ENCODE measurements around the gene FANCB.

FANCB gene

GRCh38 chrX:14872851-14873675, at the start of gene FANCB, which contains the start of gene MOSPD2:
FANCB (minus strand) TSS chrX:14873069; CDS start chrX:14865510, 7,559 bp downstream.
MOSPD2 (plus strand) TSS chrX:14873421; CDS start chrX:14873529, 108 bp downstream.
- peak; percentile 92 for DNase-seq (ENCODE audit: low read depth)

GRCh38 chrX:14922437-14922836, 49.6 kb upstream of the FANCB start:
- DNase-seq (ENCODE audit: low read depth) = no peak

GRCh38 chrX:14920196-14920595, 47.3 kb upstream of the FANCB start:
- DNase-seq (ENCODE audit: low read depth) = no peak

DNA sequence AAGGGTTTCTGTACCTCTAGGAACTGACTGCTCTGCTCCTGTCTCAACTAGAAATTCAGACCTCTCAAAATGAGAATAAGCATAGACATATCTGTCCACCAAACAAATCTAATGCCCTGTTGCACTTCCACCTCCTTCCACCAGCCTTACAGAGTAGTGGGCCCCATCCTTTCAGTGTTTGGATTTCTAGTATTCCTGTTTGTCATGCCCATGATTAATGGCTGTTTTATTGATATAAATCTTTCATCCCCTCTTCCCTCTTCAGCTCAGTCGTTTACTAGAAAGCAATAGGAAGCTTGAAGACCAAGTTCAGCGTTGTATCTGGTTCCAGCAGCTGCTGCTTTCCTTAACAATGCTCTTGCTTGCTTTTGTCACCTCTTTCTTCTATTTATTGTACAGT, 46.5 kb upstream of the FANCB start:
- no peak for DNase-seq (ENCODE audit: low read depth)

- DNase-seq (ENCODE audit: low read depth) = no peak
These were observed 43.3 kb upstream of the FANCB start for GRCh38 chrX:14916017-14916674.

DNA sequence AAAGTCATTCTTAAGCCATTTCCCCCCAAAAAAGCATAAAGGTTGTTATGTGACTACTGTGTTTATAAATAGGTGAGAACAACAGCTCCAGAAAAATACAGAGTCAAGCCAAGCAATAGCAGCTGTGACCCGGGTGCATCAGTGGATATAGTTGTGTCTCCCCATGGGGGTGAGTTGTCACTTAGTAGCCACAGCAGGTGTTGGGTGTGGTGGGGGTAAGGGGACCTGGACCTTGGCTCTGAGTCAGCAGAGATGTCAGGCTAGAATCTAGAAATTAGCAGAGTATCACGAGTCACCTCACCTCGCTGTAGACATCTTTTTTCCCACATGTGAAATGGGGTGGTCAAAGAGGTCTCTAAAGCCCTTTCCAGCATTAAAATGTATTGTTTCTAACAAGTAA, 42.7 kb upstream of the FANCB start:
- DNase-seq (ENCODE audit: low read depth) = no peak

DNA sequence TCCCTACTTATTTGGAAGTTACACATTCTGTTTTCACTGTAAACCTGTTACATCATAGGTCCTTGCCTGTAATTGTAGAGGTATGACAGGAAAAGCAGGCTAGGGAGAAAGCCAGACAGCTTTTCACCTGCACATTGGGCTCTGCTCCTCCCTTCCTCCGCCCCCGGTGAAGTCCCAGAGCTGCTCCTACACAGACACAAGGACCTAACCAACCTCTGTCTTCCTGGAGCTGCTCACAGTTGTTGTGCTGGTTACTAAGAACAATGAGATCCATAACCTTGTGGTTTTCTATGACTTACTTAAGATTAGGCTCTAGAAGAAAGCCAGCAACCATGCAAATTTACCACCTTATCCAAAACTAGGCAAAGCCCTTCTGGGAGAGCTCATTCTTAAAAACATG, 40.4 kb upstream of the FANCB start:
- no peak for DNase-seq (ENCODE audit: low read depth)

GRCh38 chrX:14903891-14904290, 31.0 kb upstream of the FANCB start:
- DNase-seq (ENCODE audit: low read depth) = no peak

GRCh38 chrX:14902537-14902936, 29.7 kb upstream of the FANCB start:
- no peak for DNase-seq (ENCODE audit: low read depth)

GRCh38 chrX:14899607-14900006, 26.7 kb upstream of the FANCB start:
- DNase-seq (ENCODE audit: low read depth) = no peak

GRCh38 chrX:14897042-14897441, 24.2 kb upstream of the FANCB start:
- DNase-seq (ENCODE audit: low read depth) = no peak

- no peak for DNase-seq (ENCODE audit: low read depth)
These were observed 23.4 kb upstream of the FANCB start for GRCh38 chrX:14896273-14896672.

DNA sequence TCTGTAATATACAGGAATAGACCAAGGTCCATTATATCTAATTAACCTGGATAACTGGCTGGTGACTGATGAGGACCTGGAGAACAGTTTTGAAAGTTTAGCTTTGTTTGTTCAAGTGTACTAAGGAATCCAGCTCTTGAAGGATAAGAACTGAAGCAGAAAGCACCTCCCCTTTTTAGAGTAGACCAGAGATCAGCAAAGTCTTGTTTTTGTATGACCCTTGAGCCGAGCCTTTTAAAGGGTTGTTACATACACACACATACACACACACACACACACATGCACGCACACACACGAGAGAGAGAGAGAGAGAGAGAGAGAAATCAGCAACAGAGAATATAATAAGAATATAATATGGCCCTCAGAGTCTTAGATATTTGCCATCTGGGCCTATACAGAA, 13.4 kb upstream of the FANCB start:
- no peak for DNase-seq (ENCODE audit: low read depth)

GRCh38 chrX:14884714-14885113, 11.8 kb upstream of the FANCB start:
- no peak for DNase-seq (ENCODE audit: low read depth)

- DNase-seq (ENCODE audit: low read depth) = no peak
These were observed 11.0 kb upstream of the FANCB start for GRCh38 chrX:14883826-14884225.

GRCh38 chrX:14875624-14876023, 2.8 kb upstream of the FANCB start:
- DNase-seq (ENCODE audit: low read depth) = no peak

- no peak for DNase-seq (ENCODE audit: low read depth)
These were observed 794 bp upstream of the FANCB start for GRCh38 chrX:14873676-14874049.

DNA sequence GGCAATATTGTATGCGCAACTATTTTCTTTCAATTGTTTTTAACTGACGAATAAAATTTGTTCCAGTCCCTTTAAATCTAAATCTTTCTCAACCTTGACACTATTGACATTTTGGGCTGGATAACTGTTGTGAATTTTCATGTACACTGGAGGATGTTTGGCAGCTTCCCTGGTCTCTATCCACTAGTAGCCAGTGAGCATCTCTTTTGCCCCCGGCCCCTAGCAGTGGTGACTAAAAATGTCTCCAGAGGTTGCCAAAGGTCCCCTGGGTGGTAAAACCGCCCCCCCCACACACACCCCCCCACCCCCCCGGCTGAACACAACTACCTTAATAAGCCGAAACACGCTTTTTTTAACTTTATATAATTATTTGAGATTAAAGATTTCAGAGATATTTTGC, 514 bp downstream of the FANCB start:
- DNase-seq (ENCODE audit: low read depth) = no peak

DNA sequence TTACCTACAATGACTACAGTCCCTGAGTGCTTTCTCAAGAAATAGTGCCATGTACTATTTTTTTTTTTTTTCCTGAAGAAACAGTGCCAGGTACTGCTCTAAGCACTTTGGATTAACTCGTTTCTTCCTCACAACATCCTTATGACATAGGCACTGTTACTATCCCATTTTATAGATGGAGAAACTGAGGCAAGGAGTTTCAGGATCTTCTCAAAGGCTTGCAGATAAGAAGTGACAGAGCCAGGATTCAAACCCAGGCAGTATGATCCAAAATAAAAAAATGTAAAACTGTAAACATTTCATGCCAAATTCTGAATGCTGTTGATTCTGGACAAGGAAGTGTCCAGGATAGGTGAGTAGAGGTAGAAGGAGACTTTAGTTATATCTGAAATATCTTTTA, 1.1 kb downstream of the FANCB start:
- no peak for DNase-seq (ENCODE audit: low read depth)

GRCh38 chrX:14865201-14865600, 7.7 kb downstream of the FANCB start:
- DNase-seq (ENCODE audit: low read depth) = no peak

DNA sequence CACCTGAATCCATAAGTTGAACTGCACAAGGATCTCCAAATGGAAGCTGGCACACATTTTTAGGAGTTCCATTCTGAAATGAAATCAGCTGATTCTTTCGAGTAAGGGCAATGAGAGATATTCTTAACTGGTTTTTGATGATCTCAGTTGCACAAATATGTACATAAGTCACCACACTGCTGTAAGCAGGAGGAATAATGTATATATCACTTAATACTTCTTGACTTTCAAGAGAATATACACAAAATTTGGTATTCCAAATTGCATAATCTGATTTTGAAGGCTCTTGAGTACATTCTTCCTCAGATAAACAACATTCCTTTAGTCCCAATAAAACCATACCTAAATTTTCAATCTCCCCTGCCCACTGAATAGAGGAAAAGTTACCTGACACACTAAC, 8.2 kb downstream of the FANCB start:
- DNase-seq (ENCODE audit: low read depth) = no peak

DNA sequence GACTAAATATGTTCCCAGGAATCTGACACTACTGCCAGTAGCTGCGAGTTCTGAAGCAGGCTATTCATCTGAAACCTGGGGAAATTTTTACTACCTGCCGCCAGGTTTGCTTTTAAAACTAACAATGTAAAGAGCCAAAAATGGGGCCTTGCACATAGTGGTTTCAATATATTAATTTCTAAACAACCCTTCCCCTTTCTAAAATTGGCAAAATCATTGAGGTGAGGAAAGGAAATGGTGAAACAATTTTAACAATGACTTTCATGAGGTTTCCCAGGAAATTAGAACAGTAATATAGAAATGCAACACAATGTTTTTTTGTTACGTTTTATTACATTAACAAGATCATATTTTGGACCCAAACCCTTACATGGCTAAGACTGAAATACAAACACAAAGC, 21.3 kb downstream of the FANCB start:
- no peak for DNase-seq (ENCODE audit: low read depth)

DNA sequence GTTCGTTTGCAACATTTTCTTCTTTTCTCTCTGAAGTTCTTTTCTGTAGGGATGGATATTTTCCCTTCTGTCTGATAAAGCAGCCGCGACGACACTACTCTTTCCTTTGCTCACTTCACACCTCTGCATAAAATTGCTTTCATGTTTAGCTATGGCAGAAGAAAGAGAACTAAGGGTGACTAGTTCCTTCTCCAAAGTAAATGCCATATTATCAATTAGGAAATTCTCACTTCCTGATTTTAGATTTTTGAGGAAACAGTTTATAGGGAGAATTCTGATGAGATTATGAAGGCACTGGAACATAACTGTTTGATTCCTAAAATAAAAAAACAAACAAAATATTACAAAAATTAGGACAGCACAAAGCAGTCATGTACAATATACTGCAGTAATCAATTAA, 29.2 kb downstream of the FANCB start:
- no peak for DNase-seq (ENCODE audit: low read depth)

- no peak for DNase-seq (ENCODE audit: low read depth)
These were observed 35.7 kb downstream of the FANCB start for GRCh38 chrX:14837155-14837554.
